HG03280 (cell line): Measurements from ENCODE around the gene NLRP6.
"Not testable (repeated sequence)": the region's sequence is repeated elsewhere in the genome, so short reads cannot be mapped to it uniquely, and the experiment has no call there.

Experiments
- ATAC-seq: cut with Tn5 transposase; IDR thresholded peaks from one replicate; pipeline ENCODE4 v1.9.1; 2021; ENCODE audit warnings: mild to moderate bottlenecking, moderate library complexity; ENCODE audit not compliant: unreplicated experiment

Gene NLRP6

GRCh38 chr11:319121-319887 lies 41.1 kb downstream of the NLRP6 start:
- ATAC-seq, result not testable (repeated sequence)

GRCh38 chr11:319888-320273 lies 41.7 kb downstream of the NLRP6 start:
- ATAC-seq, result not testable (repeated sequence)

GRCh38 chr11:324156-324555 lies 45.9 kb downstream of the NLRP6 start:
- no peak for ATAC-seq

- not testable (repeated sequence) for ATAC-seq
These were observed 46.6 kb downstream of the NLRP6 start for GRCh38 chr11:324593-325517.

GRCh38 chr11:325796-326591 lies 47.8 kb downstream of the NLRP6 start:
- no peak for ATAC-seq

- ATAC-seq, result no peak
These were observed 48.3 kb downstream of the NLRP6 start for GRCh38 chr11:326592-326841.

GRCh38 chr11:326842-327580 lies 48.8 kb downstream of the NLRP6 start:
- ATAC-seq, result no peak

- no peak for ATAC-seq
These were observed 49.3 kb downstream of the NLRP6 start for GRCh38 chr11:327581-327923.

GRCh38 chr11:328012-328411 lies 49.8 kb downstream of the NLRP6 start:
- ATAC-seq, result no peak

- not testable (repeated sequence) for ATAC-seq
These were observed 50.4 kb downstream of the NLRP6 start for GRCh38 chr11:328516-329100.

- no peak for ATAC-seq
These were observed 51.7 kb downstream of the NLRP6 start for GRCh38 chr11:329886-330253.

GRCh38 chr11:330307-330693 lies 52.1 kb downstream of the NLRP6 start:
- ATAC-seq, result no peak

GRCh38 chr11:330694-331357 lies 52.6 kb downstream of the NLRP6 start:
- ATAC-seq, result no peak

- no peak for ATAC-seq
These were observed 53.3 kb downstream of the NLRP6 start for GRCh38 chr11:331358-332060.

- no peak for ATAC-seq
These were observed 54.7 kb downstream of the NLRP6 start for GRCh38 chr11:332651-333480.

- not testable (repeated sequence) for ATAC-seq
These were observed 55.5 kb downstream of the NLRP6 start for GRCh38 chr11:333616-334263.

- no peak for ATAC-seq
These were observed 56.2 kb downstream of the NLRP6 start for GRCh38 chr11:334264-334994.
